ENCODE results near the gene PHYKPL.

Gene PHYKPL

DNA sequence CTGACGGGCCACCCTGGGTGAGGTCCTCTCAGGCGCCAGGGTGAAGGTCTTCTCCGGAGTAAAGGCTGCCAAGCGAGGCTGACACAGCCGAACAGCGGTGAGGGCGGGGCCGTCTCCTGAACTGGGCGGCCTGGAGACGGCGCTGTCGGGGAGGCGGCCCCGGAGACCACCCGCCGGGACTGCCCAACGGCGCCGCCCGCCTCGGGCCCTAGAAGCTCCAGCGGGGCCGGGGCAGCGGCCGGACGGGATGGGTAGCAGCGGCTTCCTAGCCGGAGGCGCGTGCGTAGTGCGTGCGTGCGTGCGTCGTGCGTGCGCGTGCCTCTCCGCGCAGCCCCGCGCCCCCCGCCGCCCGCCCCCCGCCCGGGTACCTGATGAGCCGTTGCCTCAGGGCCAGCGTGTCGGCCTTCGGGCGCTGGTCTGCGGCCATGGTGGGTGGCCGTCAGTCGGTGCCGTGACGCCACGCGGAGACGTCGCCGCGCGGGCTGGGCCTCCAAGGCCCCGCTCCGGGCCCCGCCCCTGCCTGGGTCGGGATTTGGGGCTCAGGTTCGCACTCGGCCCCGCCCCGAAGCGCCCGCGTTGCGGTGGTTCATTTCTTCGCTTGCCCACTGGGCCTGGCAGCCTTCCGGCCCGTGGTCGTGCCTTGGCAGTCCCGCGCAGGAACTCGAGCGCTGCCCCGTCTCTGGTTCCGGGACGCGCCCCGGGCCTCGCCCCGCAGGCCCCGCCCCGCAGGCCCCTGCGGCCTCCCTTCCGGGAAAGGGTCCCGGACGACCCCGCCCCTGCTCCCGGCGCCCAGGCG is at the start of gene PHYKPL:
Gene PHYKPL, minus strand, starts transcription at position 679 of the 796 bp plus-strand sequence. Its CDS starts 252 bp downstream, at position 427.
- DNase-seq: peak; percentile 35

DNA sequence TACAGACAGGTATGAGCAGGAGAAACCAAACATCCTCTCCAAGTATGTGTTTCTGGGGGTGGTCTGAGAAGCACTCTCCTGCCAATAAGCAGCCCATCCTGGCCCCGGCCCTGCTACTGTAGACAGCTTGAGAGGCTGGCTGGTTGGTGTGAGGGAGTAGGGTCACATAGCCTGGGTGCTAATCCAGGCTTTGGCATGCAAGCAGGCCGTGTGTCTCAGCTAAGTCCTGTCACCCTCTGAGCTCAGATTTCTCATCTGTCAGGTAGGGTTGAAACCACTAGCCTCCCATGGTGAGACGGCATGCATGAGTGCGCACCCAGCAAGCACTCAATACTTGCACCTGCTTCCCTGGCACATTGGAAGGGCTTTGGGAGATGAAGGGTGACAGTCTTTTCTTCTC is 49.8 kb upstream of the PHYKPL start:
- no peak for DNase-seq

DNA sequence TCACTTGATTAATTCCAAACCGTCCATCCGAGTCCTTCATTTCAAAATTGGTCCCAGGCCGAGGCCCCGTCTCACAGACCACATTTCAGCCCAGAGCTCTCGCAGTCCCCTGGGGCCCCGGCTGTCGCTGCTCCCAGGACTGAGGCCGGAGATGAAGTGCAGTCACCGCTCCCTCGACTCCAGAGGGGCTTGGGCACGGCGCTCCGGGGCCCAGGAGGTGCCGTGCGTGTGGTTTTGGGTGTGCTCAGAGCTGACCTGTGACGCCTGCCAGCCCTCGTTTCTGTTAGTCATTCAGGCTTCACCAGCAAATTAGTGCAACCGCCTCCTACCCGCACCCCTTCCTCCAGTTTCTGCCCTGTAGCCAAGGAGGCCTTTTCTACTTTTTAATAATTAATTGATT is 48.7 kb upstream of the PHYKPL start:
- no peak for DNase-seq

DNA sequence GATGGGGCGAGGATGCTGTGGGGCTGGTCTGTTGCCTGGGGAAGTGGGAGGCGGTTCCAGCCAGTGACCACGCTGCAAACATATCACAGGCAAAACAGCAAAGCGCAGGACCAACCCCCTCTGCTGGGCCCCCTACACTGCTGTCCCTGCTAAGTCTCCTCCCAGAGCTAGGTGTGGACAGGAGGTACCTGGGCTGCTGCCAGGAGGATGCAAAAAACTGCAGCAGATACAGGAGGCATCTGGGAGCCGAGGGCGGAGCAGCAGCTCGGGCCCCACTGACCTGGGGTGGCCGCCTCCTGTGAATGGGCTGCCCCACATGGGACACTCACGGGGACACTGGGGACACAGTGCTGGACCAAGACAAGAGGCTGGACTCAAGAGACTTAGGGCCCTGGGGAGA is 48.0 kb upstream of the PHYKPL start:
- DNase-seq: no peak

DNA sequence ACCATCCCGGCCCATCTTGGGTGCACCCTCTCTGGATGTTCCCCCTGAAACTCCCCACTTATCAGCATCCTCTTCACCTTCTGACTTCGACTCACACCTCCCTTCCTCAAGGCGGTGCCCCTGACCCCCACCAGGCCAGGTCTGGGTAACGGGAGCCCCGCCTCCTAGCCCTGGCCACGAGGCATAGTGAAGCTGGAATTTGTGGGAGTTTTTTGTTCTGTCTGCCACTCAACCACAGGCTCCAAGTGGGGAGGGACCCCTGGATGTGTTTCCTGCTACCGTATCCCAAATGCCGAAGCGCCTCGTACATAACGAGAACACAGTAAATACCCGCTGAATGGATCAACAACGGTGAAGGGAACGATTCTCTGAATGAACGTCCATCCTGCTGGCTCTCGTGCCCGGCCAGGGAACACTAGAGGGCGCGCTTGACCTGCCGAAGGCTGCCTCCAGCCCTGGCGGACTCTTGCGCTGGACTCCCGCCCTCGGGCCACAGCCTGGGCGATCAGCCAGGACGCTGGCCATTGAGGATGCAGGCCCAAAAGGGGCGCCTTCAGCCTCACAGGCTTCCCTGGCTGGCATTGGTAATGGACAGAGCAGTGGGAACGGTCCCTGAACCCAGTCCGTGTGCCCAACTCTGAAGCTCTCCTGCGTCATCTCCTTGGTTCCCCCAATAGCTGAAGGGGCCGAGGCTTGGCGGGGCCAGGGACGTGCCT is 47.3 kb upstream of the PHYKPL start:
- no peak for DNase-seq

DNA sequence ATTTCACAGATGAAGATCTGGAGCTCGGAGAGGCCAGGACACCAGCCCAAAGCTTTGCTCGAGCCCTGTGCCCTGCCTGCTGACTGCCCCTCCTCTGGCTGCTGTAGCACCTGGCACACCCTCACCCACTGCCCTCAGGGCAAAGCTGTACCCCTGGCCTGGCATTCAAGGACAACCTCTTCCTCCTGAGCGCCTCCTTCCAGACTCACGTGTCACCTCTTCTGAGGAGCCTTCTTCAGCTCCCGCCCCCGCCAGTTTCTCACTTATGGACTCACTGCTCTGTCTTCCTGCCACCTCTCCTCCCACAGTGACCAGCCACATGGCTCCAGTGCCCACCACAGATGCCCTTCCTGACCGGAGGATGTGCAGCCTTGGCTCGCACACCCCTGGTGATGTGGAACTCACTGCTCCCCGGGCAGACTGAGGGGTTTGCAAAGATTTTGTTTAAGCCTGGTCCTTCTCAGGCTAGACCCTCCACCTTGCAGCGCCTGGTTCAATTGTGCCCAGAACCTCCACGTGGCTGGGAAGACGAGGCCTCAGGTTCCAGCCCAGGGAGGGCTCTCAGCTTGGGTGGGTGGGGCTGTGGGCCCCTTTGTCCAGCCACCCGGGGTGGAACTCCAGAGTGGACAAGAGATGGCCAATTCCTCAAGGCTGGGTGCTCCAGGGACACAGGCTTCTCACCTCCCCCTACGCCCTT is 46.6 kb upstream of the PHYKPL start:
- no peak for DNase-seq

DNA sequence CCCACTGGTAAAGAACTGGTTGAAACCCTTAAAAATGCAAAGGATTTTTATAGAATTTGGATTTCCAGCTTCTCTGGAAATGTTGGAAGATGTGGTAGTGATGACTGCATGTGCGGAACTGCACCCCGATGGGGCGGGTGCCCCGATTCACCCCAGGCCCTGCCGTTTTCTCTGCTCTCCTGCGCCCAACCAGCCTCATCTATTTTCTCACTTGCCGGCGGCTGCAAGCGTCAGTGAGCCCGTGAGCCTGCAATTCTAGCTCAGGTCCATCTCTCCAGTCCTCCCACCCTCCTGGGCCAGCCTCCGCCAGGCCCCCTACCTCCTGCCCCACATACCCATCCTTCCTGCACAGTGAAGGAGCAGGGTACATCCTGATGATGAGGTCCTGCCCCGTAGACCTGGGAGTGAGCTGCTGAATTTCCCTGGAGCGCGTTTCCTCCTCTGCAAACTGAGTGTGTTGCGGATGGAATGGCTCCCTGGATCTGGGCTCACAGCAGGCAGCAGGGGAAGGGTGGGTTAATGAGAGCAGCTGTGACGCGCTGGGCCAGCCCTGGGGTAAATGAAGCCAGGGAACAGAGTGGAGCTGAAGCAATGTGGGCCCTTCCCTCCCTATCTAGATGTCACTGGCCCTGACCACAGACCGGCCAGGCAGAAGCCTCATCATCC is 45.9 kb upstream of the PHYKPL start:
- no peak for DNase-seq

DNA sequence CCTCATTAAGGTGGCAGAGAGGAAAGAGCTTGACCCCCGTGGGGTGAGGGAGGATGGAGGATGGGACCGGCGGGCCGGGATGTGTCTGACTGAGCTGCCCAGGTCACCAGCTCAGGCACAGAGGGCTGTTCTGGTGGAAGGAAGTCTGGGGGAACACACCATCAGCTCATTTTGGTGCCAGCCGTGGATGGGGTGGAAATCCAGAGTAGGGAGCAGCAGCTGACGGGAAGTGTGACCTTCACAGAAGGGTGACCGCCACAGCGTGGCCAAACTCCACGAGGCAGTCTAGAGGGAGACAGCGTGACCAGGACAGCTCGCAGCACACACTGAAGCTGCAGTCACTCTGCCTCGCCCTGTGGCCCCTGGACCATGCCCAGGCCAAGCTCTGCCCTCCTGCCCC is 45.3 kb upstream of the PHYKPL start:
- no peak for DNase-seq

DNA sequence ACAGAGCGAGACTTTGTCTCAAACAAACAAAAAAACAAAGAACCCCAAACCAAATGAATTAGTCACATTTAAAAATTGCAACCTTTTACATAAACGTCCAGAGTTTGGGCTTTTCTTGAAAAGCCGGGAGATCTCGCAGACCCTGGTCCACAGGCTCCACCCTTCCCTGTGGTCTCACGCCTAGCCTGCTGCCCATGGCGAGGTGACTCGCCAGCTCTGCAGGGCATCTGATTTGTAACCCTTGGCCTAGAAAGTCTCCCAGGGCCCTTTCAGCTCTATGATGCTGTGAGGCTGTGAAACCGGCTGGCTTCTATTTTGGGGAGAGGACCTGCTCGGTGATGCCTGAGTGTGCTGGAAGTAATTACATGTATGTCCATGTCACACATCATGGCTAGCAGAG is 44.7 kb upstream of the PHYKPL start:
- no peak for DNase-seq

DNA sequence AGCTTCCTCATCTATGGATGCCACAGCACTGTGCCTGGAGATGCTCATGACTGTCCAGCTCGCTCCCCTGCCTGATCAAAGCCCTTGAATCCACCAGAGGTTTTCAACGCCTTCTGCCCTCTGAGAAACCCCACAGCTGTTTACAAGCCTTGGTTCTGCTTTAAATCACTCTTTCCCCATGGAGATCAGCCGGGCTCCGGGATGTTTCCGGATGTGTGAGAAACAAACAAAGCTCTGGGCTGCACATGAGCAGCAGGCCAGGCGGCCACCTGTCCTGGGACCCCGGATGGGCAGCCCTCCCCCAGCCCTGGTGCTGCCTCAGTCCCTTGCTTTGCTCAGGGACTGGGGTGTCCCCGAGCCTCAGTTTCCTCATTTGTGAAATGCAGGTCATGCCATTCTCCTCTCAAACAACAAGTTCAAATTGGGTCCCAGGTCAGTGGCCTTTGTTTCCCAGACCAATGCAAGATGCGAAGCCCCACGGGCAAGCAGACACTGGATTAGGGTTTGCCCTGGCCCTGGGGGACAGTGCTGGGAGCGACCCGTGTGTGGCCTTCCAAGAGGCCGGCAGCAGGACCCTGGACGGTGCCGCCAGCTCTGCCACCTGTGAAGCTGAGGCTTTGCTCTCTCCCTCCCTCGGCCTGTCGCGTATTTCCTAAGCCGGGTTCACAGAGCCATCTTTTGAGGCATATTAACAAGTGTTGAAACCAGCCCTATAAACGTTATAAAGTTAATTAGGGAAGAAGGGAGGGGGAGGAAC is 42.4 kb upstream of the PHYKPL start:
- DNase-seq: no peak

DNA sequence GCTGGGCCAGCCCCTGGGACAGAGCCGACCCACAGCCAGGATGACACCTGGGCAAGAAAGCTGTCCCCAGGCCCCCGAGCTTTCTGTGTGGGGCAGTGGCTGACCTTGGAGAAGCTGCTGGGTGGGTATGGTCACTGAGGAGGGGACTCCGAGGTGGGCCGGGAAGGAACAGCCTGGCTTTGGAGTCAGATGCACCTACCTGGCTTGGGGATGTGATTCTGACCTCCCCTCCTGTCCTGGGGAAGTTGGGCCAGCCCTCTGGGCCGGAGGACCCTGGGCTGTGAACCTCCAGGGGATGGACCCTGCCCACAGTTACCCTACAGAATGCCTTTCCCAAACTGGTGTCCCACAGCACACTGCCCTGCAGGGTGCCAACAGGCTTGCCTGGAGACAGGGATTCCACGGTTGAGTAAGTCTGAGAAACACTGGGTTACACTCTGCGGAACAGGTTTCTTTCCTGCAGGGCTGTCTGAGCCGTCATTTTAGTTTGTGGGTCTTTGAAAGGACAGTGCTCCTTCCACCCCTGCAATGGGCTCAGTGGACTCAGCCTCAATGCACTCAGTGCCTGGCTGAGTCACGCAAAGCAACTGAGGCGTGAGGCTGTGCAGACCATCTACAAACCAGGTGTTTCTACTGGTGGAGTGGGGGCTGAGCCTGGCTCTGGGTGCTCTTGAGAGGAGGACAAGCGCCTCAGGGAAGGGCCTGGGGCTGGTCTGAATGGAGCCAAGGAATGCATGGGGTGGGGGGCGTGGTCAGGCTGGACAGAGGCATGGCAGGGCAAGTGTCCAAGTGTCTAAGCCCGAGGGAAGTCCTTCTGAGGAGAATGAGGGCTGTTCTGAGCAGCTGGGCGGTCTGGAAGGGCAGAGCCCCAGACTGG is 41.3 kb upstream of the PHYKPL start:
- DNase-seq: no peak

DNA sequence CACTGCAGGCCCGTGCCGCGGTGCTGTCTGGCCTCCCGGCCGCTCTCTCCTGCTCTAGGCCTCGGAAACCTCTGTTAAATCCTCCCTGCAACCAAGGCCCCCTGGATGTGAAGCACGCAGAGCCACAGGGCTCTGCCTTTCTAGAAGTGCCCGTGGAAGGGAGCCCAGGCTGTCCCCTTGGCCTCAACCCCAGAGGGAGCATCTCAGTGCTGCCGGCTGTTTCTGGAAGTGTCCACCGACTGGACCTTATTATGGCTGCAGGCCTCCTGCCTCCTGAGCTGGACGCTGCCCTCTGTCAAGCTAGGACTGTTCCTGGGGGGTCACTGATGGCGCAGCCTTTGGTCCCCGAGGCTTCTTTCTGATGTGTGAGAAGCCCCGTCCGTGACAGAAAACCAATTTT is 40.4 kb upstream of the PHYKPL start:
- DNase-seq: no peak

DNA sequence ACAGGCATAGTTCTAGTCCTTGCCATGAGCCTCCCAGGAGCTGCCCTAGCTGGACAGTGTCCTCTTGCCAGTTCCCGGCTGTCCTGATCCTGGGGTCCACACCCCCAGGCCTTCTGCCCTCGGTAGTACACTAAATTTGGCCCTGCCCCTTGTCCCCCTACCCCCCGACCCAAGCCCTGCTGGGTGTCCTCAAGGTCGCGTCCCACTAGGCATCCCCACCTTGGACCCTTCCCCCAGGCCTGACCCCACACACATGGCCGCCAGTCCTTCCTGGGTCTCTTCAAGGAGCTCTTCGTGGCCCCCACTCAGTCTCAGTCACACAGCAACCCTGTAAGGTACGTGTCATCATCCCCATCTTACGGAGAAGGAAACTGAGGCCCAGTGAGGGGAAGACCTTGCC is 40.0 kb upstream of the PHYKPL start:
- DNase-seq: no peak

DNA sequence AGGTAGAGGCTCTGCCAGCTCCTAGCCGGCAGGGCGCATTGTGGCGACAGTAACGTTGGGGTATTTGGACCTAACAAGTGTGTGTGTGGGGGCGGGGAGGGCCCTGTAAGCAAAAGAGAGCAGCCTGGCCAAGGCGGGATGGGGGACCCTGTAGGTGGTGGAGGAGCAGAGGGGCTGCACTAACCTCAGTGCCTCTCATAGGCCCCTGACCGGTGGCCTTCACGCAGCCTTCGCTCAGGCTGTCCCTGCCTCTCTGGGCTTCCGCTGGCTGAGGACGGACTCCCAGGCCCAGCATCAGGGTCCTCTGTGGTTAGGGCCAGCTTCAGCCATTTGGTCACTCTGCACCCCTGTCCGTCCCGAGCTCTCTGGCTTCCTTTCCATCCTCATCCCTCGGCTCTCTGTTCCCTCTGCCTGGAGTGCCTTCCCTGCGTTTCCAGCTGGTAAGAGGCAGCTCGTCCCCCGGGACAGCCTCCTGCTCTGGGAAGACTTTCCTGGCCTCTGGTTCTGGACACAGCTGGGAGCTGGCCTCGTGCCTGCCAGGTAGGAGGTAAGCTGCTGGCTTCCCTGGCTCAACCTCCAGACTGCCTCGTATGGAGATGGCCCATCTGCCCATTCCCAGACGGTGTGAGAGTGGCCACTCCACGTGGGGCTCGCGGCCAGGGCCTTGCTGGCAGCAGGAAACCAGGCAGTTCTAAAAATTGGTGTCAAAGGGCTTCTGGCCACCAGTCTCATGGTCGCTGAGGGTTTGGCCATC is 39.3 kb upstream of the PHYKPL start:
- no peak for DNase-seq

DNA sequence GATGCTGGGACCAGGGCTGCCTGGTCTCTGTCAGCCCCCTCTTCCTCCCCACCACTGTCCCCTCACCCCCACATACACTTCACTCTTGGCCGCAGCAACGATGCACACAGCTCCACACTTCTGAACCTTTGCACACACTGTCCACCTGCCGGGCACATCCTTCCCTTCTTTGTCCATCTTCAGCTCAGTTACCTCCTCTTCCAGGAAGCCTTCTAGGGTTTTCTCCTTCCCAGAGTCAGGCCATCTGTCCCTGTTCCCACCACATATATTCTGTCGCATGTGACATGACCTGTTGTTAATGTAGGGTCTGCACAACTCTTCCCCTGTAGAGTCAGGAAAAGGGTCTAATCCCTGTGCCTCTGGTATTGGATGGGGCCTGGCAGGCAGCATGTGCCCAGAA is 38.6 kb upstream of the PHYKPL start:
- no peak for DNase-seq

DNA sequence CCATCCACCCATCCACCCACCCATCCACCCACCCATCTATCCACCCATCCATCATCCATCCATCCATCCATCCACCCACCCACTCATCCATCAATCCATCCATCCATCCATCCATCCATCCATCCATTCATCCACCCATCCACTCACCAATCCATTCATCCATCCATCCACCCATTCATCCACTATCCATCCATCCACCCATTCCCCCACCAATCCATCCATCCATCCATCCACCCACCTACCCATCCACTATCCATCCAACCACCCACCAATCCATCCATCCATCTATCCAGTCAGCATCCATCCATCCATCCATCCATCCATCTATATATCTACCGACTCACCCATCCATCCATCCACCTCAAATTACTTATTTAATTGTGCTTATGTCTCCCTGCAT is 36.9 kb upstream of the PHYKPL start:
- DNase-seq: no peak

DNA sequence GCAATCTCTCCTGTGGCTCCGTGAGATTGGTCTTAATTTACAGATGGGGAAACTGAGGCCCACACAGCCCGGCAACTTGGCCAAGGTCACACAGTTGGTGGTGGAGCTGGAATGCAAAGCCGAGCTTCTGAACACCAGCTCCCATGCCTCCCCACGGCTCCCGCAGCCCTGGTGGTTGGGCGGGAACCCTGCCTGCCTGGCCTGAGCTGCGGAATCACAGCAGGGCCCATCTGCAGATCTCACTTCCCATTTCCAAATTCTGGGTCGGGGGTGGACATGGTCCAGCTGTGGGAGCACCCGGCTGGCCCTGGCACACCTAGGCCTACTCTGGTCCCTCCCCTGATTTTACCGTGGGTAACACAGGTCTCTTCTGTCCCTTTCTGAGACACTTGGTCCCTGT is 35.3 kb upstream of the PHYKPL start:
- DNase-seq: no peak

DNA sequence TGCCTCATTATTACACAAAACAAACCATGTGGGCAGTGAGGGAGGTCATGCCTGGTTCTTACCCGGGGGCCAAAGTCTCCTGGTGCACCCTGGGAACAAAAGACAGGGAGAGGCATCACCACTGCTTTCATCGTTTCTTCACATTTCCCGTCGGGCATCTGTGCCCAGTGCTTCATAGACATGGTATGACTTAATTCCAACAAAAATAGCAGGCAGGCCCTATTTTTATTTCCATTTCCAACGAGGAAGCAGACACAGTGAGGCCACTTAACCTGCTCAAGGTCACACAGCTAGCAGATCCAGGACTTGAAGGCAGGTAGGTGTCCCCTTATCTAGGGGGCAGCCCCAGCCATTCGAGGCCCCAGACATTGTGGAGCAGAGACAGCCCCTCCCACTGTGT is 34.6 kb upstream of the PHYKPL start:
- DNase-seq: no peak

DNA sequence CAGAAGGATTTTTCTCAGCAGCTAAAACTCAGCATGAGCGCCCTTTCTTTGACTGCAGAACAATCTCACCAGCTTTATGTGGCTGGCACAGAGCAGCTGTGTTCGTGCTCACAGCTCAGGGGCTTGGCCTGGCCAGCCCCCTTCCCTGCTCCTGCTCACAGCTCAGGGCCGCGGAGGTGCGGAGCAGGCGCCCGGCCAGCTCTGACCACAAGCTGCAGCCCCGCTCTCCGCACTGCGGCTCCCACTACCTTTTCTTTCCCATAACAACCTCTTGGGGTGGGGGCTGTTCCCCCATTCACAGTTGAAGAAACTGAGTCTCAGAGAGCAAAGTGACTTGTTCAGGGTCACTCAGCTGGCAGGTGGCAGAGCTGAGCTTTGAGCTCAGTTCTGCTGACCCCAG is 34.0 kb upstream of the PHYKPL start:
- no peak for DNase-seq

DNA sequence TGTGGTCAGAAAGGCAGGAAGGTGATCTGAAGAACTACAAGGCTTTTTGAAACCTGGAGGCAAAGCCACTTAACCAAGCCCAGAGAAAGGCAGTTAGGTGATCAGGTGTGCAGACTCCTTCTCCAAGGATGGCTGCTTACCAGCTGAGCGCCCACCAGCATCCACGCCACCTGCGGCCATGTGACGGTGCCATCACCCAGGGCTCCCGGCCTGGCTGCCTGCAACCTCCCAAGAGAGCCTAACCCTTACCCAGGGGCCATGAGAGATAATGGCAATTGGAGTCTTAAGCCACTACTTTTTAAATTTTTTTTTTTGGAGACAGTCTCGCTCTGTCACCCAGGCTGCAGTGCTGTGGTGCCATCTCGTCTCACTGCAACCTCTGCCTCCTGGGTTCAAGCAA is 33.1 kb upstream of the PHYKPL start:
- DNase-seq: no peak

DNA sequence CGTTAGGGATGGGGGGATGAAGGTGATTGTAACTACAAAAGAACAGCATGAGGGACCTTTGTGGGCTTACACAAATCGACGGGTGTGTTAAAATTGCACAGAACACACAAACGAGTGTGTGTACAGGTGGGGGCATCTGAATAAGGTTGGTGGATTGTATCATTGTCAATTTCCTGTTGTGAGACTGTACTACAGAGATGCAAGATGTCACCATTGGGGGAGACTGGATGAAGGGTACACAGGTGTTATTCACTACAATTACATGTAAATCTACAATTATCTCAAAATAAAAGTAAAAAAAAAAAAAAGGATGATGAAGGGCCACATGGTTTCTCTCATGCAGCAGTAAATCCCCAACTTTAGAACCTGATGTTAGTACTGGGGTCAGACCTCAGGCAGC is 31.4 kb upstream of the PHYKPL start:
- DNase-seq: no peak

Measured in NCI-H2171 (cell line).